HEK293 (cell line): ENCODE results near the gene CHRM4.

ENCODE experiments used
- ZBTB1 ChIP-seq: fragments of 450-650 bp; formaldehyde crosslinking; IDR thresholded peaks from 2 replicates; pipeline ENCODE4 v1.5.1; 2016; ENCODE audit warnings: missing biosample characterization, missing genetic modification characterization
- ZNF514 ChIP-seq: fragments of 450-650 bp; formaldehyde crosslinking; IDR thresholded peaks from 2 replicates; pipeline ENCODE4 v1.5.1; 2016; ENCODE audit warnings: missing biosample characterization, missing genetic modification characterization
- ZNF701 ChIP-seq: fragments of 450-650 bp; formaldehyde crosslinking; IDR thresholded peaks from 2 replicates; pipeline ENCODE4 v1.5.1; 2016; ENCODE audit warnings: missing biosample characterization, missing genetic modification characterization
- TF ChIP-seq, protein P1 (sequence below): fragments of 450-650 bp; formaldehyde crosslinking; conservative IDR thresholded peaks from 2 replicates; pipeline ENCODE4 v1.5.1; 2016; ENCODE audit warnings: low read depth, missing biosample characterization, missing genetic modification characterization

- TF ChIP-seq ZNF701 (tag by site-specific recombination), result no peak
- TF ChIP-seq ZBTB1 (tag by site-specific recombination), result no peak
- TF ChIP-seq, protein P1, sequence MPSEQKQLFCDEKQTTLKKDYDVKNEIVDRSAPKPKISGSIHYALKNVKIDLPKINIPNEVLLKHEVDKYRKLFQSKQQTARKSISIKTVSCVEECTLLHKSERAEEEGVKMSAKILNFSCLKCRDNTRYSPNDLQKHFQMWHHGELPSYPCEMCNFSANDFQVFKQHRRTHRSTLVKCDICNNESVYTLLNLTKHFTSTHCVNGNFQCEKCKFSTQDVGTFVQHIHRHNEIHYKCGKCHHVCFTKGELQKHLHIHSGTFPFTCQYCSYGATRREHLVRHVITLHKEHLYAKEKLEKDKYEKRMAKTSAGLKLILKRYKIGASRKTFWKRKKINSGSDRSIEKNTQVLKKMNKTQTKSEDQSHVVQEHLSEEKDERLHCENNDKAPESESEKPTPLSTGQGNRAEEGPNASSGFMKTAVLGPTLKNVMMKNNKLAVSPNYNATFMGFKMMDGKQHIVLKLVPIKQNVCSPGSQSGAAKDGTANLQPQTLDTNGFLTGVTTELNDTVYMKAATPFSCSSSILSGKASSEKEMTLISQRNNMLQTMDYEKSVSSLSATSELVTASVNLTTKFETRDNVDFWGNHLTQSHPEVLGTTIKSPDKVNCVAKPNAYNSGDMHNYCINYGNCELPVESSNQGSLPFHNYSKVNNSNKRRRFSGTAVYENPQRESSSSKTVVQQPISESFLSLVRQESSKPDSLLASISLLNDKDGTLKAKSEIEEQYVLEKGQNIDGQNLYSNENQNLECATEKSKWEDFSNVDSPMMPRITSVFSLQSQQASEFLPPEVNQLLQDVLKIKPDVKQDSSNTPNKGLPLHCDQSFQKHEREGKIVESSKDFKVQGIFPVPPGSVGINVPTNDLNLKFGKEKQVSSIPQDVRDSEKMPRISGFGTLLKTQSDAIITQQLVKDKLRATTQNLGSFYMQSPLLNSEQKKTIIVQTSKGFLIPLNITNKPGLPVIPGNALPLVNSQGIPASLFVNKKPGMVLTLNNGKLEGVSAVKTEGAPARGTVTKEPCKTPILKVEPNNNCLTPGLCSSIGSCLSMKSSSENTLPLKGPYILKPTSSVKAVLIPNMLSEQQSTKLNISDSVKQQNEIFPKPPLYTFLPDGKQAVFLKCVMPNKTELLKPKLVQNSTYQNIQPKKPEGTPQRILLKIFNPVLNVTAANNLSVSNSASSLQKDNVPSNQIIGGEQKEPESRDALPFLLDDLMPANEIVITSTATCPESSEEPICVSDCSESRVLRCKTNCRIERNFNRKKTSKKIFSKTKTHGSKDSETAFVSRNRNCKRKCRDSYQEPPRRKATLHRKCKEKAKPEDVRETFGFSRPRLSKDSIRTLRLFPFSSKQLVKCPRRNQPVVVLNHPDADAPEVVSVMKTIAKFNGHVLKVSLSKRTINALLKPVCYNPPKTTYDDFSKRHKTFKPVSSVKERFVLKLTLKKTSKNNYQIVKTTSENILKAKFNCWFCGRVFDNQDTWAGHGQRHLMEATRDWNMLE, result no peak
- TF ChIP-seq ZNF514 (tag by site-specific recombination), result no peak
Measured at GRCh38 chr11:46404476-46405017, 13.0 kb upstream of the CHRM4 start.
